MM.1S (cell line): ENCODE data around the gene PRSS16.

Experiments
- CTCF ChIP-seq: fragments of 300-600 bp; sonication (generic); IDR thresholded peaks from 2 replicates; pipeline ENCODE4 v1.5.1; 2016; ENCODE audit warnings: antibody characterized with exemption, low read length, mixed read lengths
- EZH2 ChIP-seq: fragments of 300-600 bp; sonication (generic); optimal IDR thresholded peaks from 2 replicates; pipeline ENCODE3; 2017; ENCODE audit warnings: low read depth, mild to moderate bottlenecking, antibody characterized with exemption, low read length, mixed read lengths

- TF ChIP-seq CTCF (no peak), EZH2 (no peak)
Observed at GRCh38 chr6:27297484-27297856, 50.0 kb downstream of the PRSS16 start.
